Right atrium auricular region (tissue), 2 donors: ENCODE measurements around the gene METTL21C. TPM values are rescaled to one million over a fixed set of nuclear protein-coding genes. Genes with fewer than 3 reads are reported as not detected.

ENCODE experiments used
- DNase-seq: peaks from one replicate; pipeline ENCODE4 v3.0.0-alpha.2; 2019; ENCODE audit warnings: low spot score
- H3K27ac ChIP-seq, 2 donors: fragments of 200-600 bp; sonication (generic); 1 replicate in 1 of 2; 2 replicates in 1 of 2; pipeline ENCODE4 v1.5.1; 2016 to 2019
- H3K27me3 ChIP-seq, 2 donors: fragments of 200-600 bp; sonication (generic); one replicate each; pipeline versions ENCODE4 v1.5.1 to v1.6.0; 2017 to 2019
- H3K36me3 ChIP-seq: fragments of 200-600 bp; sonication (generic); one replicate; pipeline ENCODE4 v1.5.1; 2016
- H3K4me1 ChIP-seq, 2 donors: fragments of 200-600 bp; sonication (generic); one replicate each; pipeline versions ENCODE4 v1.5.1 to v1.6.0; 2017 to 2019
- H3K4me3 ChIP-seq, 2 donors: fragments of 200-600 bp; sonication (generic); 1 replicate in 1 of 2; 2 replicates in 1 of 2; pipeline ENCODE4 v1.5.1; 2017 to 2019; ENCODE audit warnings: mild to moderate bottlenecking in 1 of 2, moderate library complexity in 1 of 2
- H3K9me3 ChIP-seq, 2 donors: fragments of 200-600 bp; sonication (generic); one replicate each; pipeline ENCODE4 v1.5.1; 2019
- CTCF ChIP-seq, 2 donors: fragments of 200-600 bp; sonication (generic); IDR thresholded peaks; one replicate each; pipeline ENCODE4 v1.5.1; 2019; ENCODE audit warnings: antibody characterized with exemption in 2 of 2
- total RNA-seq, 2 donors: library from RNA; depleted of rRNA; stranded (reverse); fragments of >200 nt; gene quantifications; one replicate each; pipeline ENCODE4 v1.1.0, GENCODE V29; 2016

METTL21C gene
- total RNA-seq, 2 donors from 2014 or later: not detected

GRCh38 chr13:102680842-102681740 lies 13.8 kb downstream of the METTL21C start:
- no peak for TF ChIP-seq CTCF (IDR thresholded peaks at IDR 0.05)
- H3K4me1 ChIP-seq: peaks cover 0 to 6% of the 10 kb centered on the region in 2 donors
- H3K36me3 ChIP-seq: peaks cover 8% of the 10 kb centered on the region
- H3K4me3 ChIP-seq: no peak overlapping the region
- H3K27ac ChIP-seq: no peak overlapping the region
- H3K27me3 ChIP-seq: no peaks in the 10 kb centered on the region
- no peaks in the 10 kb centered on the region for H3K9me3 ChIP-seq
- no peak for DNase-seq

- no peak for DNase-seq
- Histone ChIP-seq H3K27me3 (no peaks in the 10 kb centered on the region), H3K27ac (no peak overlapping the region), H3K36me3 (peaks cover 8% of the 10 kb centered on the region), H3K4me3 (no peak overlapping the region), H3K9me3 (no peaks in the 10 kb centered on the region), H3K4me1 (peaks cover 0 to 6% of the 10 kb centered on the region in 2 donors)
- no peak for TF ChIP-seq CTCF (IDR thresholded peaks at IDR 0.05)
These were observed 14.6 kb downstream of the METTL21C start for GRCh38 chr13:102680133-102680717.

- TF ChIP-seq CTCF (IDR thresholded peaks at IDR 0.05): no peak
- DNase-seq: no peak
- Histone ChIP-seq H3K27ac (no peak overlapping the region), H3K27me3 (no peaks in the 10 kb centered on the region), H3K9me3 (no peaks in the 10 kb centered on the region), H3K4me1 (peaks cover 0 to 6% of the 10 kb centered on the region in 2 donors), H3K36me3 (peaks cover 10% of the 10 kb centered on the region), H3K4me3 (no peak overlapping the region)
These were observed 15.3 kb downstream of the METTL21C start for GRCh38 chr13:102679449-102680132.

GRCh38 chr13:102678339-102679107 lies 16.3 kb downstream of the METTL21C start:
- no peaks in the 10 kb centered on the region for H3K27me3 ChIP-seq
- no peaks in the 10 kb centered on the region for H3K9me3 ChIP-seq
- DNase-seq: no peak
- no peak overlapping the region for H3K27ac ChIP-seq
- H3K36me3 ChIP-seq: peaks cover 15% of the 10 kb centered on the region
- H3K4me3 ChIP-seq: no peak overlapping the region
- peaks cover 0 to 6% of the 10 kb centered on the region in 2 donors for H3K4me1 ChIP-seq
- TF ChIP-seq CTCF (IDR thresholded peaks at IDR 0.05): no peak

- peaks cover 15% of the 10 kb centered on the region for H3K36me3 ChIP-seq
- no peak overlapping the region for H3K27ac ChIP-seq
- DNase-seq: no peak
- no peak overlapping the region for H3K4me3 ChIP-seq
- no peaks in the 10 kb centered on the region for H3K27me3 ChIP-seq
- TF ChIP-seq CTCF (IDR thresholded peaks at IDR 0.05): no peak
- peaks cover 0 to 6% of the 10 kb centered on the region in 2 donors for H3K4me1 ChIP-seq
- no peaks in the 10 kb centered on the region for H3K9me3 ChIP-seq
These were observed 17.7 kb downstream of the METTL21C start for GRCh38 chr13:102677122-102677521.
